PFSK-1 (cell line): ENCODE data around the gene PLEKHM1.

Experiments used
- REST ChIP-seq, 2 experiments: IDR thresholded peaks; 2 replicates each; pipeline versions ENCODE4 v1.6.1 to v1.8.0; 2011 to 2012; ENCODE audit warnings: low read depth in 2 of 2, low read length in 2 of 2, control low read depth in 1 of 2, inconsistent platforms in 1 of 2, mild to moderate bottlenecking in 1 of 2, moderate library complexity in 1 of 2; ENCODE audit not compliant: insufficient read depth in 1 of 2
- TAF1 ChIP-seq: IDR thresholded peaks from 2 replicates; pipeline ENCODE4 v1.6.1; 2012; ENCODE audit warnings: low read length, control low read depth, borderline replicate concordance; ENCODE audit not compliant: insufficient read depth

- no peak for TF ChIP-seq TAF1
- 0 out of 4 replicates have a peak, but pooled peaks of 1 of the 2 experiments have one; percentile 48 for TF ChIP-seq REST (IDR thresholded peaks at IDR 0.05; ENCODE audit: insufficient read depth in 1 of 2, low read depth in 2 of 2, low read length in 2 of 2)
Observed at GRCh38 chr17:45394913-45395568, 95.5 kb downstream of the PLEKHM1 start.
